Astrocyte of the cerebellum (primary cell): ENCODE results near the gene PROSER2.

Experiments
- DNase-seq: peaks from one replicate; pipeline ENCODE4 v3.0.0-alpha.2; 2011; ENCODE audit warnings: low read depth
- H3K4me3 ChIP-seq: 2 replicates; pipeline ENCODE4 v1.5.1; 2011; ENCODE audit warnings: mild to moderate bottlenecking, low read depth, low read length, moderate library complexity
- CTCF ChIP-seq: IDR thresholded peaks from 2 replicates; pipeline ENCODE4 v1.5.1; 2012; ENCODE audit warnings: low read length, low read depth, moderate library complexity, mild to moderate bottlenecking; ENCODE audit errors: missing control alignments
- in situ Hi-C: cut with HindIII; loops from 2 replicates; pipeline ENCODE4 v1.10.0; 2017; ENCODE audit warnings: low sequenced_read_pairs

The PROSER2 gene

GRCh38 chr10:11913079-11913641 lies 90.0 kb downstream of the PROSER2 start:
- no peak for TF ChIP-seq CTCF
- no peak overlapping the region for H3K4me3 ChIP-seq
- in situ Hi-C loops: no loop called here
- DNase-seq: no peak

GRCh38 chr10:11918384-11918783 lies 95.2 kb downstream of the PROSER2 start:
- in situ Hi-C loops: no loop called here

GRCh38 chr10:11919271-11919670 lies 96.1 kb downstream of the PROSER2 start:
- in situ Hi-C loops: no loop called here
- no peak for TF ChIP-seq CTCF
- no peak for DNase-seq
- no peak overlapping the region for H3K4me3 ChIP-seq

More at GRCh38 chr10:11918384-11918783, 95.2 kb downstream of the PROSER2 start:
- H3K4me3 ChIP-seq: no peak overlapping the region
- no peak for DNase-seq
- TF ChIP-seq CTCF: no peak
